K562 (cell line): ENCODE data around the gene METTL15. TPM values are rescaled to one million over a fixed set of nuclear protein-coding genes. Genes with fewer than 3 reads are reported as not detected.
A peak's percentile ranks its signal among the peaks of the same experiment; 100 is the strongest.

ENCODE experiments used
- ATF1 ChIP-seq, 2 experiments: fragments of 450-650 bp in 1 of 2; IDR thresholded peaks; 2 replicates each; pipeline ENCODE4 v1.6.1; 2016; ENCODE audit warnings: missing compliant biosample characterization in 1 of 2, missing genetic modification characterization in 1 of 2
- CBFA2T2 ChIP-seq: fragments of 450-650 bp; conservative IDR thresholded peaks from 2 replicates; pipeline ENCODE4 v1.6.1; 2017; ENCODE audit warnings: mild to moderate bottlenecking
- NR3C1 ChIP-seq: sonication (generic); formaldehyde crosslinking; IDR thresholded peaks from 2 replicates; pipeline ENCODE4 v1.8.1; 2022; ENCODE audit warnings: missing genetic modification reagents
- POLR2A ChIP-seq: fragments of 450-650 bp; conservative IDR thresholded peaks from 2 replicates; pipeline ENCODE4 v1.6.1; 2016
- RAD51 ChIP-seq: fragments of 450-650 bp; IDR thresholded peaks from 2 replicates; pipeline ENCODE4 v1.7.1; 2016; ENCODE audit warnings: low read depth, mild to moderate bottlenecking, borderline replicate concordance
- TOE1 ChIP-seq, 2 experiments: fragments of 450-650 bp in 1 of 2; sonication (generic) in 1 of 2; formaldehyde crosslinking in 1 of 2; IDR thresholded peaks; 2 replicates each; pipeline versions ENCODE4 v1.7.1 to v1.8.0; 2016 to 2022; ENCODE audit warnings: borderline replicate concordance in 2 of 2, mild to moderate bottlenecking in 2 of 2, antibody characterized with exemption in 1 of 2, inconsistent platforms in 1 of 2, low read depth in 1 of 2, missing genetic modification reagents in 1 of 2, moderate library complexity in 1 of 2
- ZEB2 ChIP-seq: fragments of 450-650 bp; IDR thresholded peaks from 2 replicates; pipeline ENCODE4 v1.6.1; 2016
- ZNF699 ChIP-seq: fragments of 250-450 bp; sonication (Bioruptor Pico); IDR thresholded peaks from 2 replicates; pipeline ENCODE4 v1.8.0; 2021; ENCODE audit warnings: mild to moderate bottlenecking, moderate library complexity; ENCODE audit not compliant: insufficient replicate concordance
- ZNF707 ChIP-seq: fragments of 250-450 bp; sonication (Bioruptor Pico); conservative IDR thresholded peaks from 2 replicates; pipeline ENCODE4 v1.8.0; 2022; ENCODE audit warnings: inconsistent platforms, mild to moderate bottlenecking, moderate library complexity
- polyA plus RNA-seq, 8 experiments: library from polyadenylated mRNA; depleted of rRNA in 4 of 8; stranded (reverse) in 5 of 8; unstranded in 3 of 8; fragments of >200 nt; fragmentation: Nextera tagmentation in 2 of 8; fragmentation: Illumina TruSeq in 1 of 8; extraction: Ambion mirVana in 2 of 8; extraction: Trizol in 1 of 8; gene quantifications; 2 replicates each; pipeline versions ENCODE4 v1.2.1 to v1.2.3, GENCODE V29; 2011 to 2014; ENCODE audit warnings: inconsistent platforms in 1 of 8, missing spikeins in 1 of 8
- total RNA-seq, 7 experiments: library from RNA; depleted of rRNA in 6 of 7; stranded (reverse); fragments of >200 nt in 6 of 7; fragmentation: Illumina TruSeq in 2 of 7; extraction: Trizol in 2 of 7; gene quantifications; 2 replicates each; pipeline versions ENCODE4 v1.2.1 to v1.2.3, GENCODE V29; 2011 to 2021; ENCODE audit warnings: low replicate concordance in 1 of 7
- TF ChIP-seq, protein P1 (sequence below), 2 experiments: fragments of 450-650 bp; formaldehyde crosslinking in 1 of 2; IDR thresholded peaks; 2 replicates each; pipeline versions ENCODE4 v1.4.0 to v1.6.1; 2014 to 2020; ENCODE audit warnings: mild to moderate bottlenecking in 2 of 2, borderline replicate concordance in 1 of 2, low read depth in 1 of 2
- TF ChIP-seq, protein P2 (sequence below): fragments of 250-450 bp; sonication (Bioruptor Pico); IDR thresholded peaks from 2 replicates; pipeline ENCODE4 v1.5.1; 2021; ENCODE audit warnings: mild to moderate bottlenecking
- TF ChIP-seq, protein P3 (sequence below): fragments of 250-450 bp; sonication (Bioruptor Pico); IDR thresholded peaks from 2 replicates; pipeline ENCODE4 v1.5.0; 2022; ENCODE audit warnings: mild to moderate bottlenecking
- TF ChIP-seq, protein P4 (sequence below): fragments of 450-650 bp; formaldehyde crosslinking; IDR thresholded peaks from 2 replicates; pipeline ENCODE4 v1.4.0; 2020; ENCODE audit warnings: mild to moderate bottlenecking, mixed read lengths

METTL15 gene
- total and polyA plus RNA-seq, 9 of the 15 experiments (the other 6 are each of a cell fraction or from before 2014, with no cell fraction given): 10.7 to 21.7 (median 15.9) TPM

DNA sequence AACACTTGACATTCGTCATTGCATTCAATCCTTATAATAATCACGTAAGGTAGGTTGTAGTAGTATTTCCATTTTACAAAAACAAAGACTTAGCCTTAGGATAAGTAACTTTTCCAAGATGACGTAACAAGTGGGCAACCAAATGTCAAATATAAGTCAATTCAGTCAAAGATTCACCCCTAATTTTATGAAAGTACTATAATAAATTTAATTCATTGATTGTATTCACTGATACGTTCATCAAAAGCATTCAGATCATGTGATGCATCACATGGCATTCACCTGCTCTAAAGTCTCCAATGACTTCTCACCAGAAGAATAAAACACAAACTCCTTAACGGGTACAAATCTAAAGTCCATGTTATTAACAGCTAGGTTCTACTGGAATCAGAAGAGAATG is 2.3 kb upstream of the METTL15 start (continued):
- peak; percentile 60 for TF ChIP-seq CBFA2T2
- TF ChIP-seq, protein P1, sequence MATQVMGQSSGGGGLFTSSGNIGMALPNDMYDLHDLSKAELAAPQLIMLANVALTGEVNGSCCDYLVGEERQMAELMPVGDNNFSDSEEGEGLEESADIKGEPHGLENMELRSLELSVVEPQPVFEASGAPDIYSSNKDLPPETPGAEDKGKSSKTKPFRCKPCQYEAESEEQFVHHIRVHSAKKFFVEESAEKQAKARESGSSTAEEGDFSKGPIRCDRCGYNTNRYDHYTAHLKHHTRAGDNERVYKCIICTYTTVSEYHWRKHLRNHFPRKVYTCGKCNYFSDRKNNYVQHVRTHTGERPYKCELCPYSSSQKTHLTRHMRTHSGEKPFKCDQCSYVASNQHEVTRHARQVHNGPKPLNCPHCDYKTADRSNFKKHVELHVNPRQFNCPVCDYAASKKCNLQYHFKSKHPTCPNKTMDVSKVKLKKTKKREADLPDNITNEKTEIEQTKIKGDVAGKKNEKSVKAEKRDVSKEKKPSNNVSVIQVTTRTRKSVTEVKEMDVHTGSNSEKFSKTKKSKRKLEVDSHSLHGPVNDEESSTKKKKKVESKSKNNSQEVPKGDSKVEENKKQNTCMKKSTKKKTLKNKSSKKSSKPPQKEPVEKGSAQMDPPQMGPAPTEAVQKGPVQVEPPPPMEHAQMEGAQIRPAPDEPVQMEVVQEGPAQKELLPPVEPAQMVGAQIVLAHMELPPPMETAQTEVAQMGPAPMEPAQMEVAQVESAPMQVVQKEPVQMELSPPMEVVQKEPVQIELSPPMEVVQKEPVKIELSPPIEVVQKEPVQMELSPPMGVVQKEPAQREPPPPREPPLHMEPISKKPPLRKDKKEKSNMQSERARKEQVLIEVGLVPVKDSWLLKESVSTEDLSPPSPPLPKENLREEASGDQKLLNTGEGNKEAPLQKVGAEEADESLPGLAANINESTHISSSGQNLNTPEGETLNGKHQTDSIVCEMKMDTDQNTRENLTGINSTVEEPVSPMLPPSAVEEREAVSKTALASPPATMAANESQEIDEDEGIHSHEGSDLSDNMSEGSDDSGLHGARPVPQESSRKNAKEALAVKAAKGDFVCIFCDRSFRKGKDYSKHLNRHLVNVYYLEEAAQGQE (IDR thresholded peaks at IDR 0.05; ENCODE audit: borderline replicate concordance): peak; percentile 41
- TF ChIP-seq, protein P1 (CRISPR knock-in tag; IDR thresholded peaks at IDR 0.05; ENCODE audit: low read depth): no peak
- no peak for TF ChIP-seq ZEB2
- peak; percentile 92 for TF ChIP-seq RAD51
- no peak for TF ChIP-seq ATF1 (CRISPR knock-in tag; IDR thresholded peaks at IDR 0.05)
- 0 out of 2 replicates have a peak, but pooled peaks have one; percentile 18 for TF ChIP-seq ATF1 (tag; IDR thresholded peaks at IDR 0.05)
- peak; percentile 60; the same call in 1 of the 2 replicates for TF ChIP-seq TOE1 (IDR thresholded peaks at IDR 0.05; ENCODE audit: borderline replicate concordance)
- no peak for TF ChIP-seq TOE1 (CRISPR knock-in tag; IDR thresholded peaks at IDR 0.05; ENCODE audit: borderline replicate concordance, low read depth)
- no peak for TF ChIP-seq POLR2A
- TF ChIP-seq, protein P2, sequence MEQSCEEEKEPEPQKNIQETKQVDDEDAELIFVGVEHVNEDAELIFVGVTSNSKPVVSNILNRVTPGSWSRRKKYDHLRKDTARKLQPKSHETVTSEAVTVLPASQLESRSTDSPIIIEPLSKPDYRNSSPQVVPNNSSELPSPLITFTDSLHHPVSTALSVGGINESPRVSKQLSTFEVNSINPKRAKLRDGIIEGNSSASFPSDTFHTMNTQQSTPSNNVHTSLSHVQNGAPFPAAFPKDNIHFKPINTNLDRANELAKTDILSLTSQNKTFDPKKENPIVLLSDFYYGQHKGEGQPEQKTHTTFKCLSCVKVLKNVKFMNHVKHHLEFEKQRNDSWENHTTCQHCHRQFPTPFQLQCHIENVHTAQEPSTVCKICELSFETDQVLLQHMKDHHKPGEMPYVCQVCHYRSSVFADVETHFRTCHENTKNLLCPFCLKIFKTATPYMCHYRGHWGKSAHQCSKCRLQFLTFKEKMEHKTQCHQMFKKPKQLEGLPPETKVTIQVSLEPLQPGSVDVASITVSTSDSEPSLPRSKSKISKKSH (CRISPR knock-in tag): no peak
- no peak for TF ChIP-seq ZNF707 (CRISPR knock-in tag)
- TF ChIP-seq, protein P3, sequence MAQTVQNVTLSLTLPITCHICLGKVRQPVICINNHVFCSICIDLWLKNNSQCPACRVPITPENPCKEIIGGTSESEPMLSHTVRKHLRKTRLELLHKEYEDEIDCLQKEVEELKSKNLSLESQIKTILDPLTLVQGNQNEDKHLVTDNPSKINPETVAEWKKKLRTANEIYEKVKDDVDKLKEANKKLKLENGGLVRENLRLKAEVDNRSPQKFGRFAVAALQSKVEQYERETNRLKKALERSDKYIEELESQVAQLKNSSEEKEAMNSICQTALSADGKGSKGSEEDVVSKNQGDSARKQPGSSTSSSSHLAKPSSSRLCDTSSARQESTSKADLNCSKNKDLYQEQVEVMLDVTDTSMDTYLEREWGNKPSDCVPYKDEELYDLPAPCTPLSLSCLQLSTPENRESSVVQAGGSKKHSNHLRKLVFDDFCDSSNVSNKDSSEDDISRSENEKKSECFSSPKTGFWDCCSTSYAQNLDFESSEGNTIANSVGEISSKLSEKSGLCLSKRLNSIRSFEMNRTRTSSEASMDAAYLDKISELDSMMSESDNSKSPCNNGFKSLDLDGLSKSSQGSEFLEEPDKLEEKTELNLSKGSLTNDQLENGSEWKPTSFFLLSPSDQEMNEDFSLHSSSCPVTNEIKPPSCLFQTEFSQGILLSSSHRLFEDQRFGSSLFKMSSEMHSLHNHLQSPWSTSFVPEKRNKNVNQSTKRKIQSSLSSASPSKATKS (CRISPR knock-in tag): no peak
- no peak for TF ChIP-seq NR3C1 (CRISPR knock-in tag)
- TF ChIP-seq, protein P4, sequence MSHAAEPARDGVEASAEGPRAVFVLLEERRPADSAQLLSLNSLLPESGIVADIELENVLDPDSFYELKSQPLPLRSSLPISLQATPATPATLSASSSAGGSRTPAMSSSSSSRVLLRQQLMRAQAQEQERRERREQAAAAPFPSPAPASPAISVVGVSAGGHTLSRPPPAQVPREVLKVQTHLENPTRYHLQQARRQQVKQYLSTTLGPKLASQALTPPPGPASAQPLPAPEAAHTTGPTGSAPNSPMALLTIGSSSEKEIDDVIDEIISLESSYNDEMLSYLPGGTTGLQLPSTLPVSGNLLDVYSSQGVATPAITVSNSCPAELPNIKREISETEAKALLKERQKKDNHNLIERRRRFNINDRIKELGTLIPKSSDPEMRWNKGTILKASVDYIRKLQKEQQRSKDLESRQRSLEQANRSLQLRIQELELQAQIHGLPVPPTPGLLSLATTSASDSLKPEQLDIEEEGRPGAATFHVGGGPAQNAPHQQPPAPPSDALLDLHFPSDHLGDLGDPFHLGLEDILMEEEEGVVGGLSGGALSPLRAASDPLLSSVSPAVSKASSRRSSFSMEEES: peak; percentile 84
- TF ChIP-seq ZNF699 (CRISPR knock-in tag): no peak
